ENCODE results near the gene U2AF1L4.

DNA sequence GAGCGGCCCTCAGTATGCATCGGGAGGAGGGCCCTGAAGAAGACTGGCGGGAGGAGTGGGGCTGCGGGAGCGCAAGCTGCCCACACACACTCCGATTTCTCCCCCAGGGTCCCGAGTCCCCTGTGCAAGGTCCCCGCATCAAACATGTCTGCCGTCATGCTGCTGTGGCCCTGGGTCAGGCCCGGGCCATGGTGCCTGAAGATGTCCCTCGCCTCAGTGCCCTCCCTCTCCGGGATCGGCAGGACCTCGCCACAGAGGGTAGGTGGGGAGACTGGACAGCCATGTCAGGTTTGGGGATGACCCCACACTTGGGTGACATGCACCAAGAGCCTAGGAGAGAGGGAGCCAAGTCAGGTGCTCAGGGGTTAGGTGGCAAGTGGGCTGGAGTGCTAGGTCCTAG is 22.8 kb downstream of the U2AF1L4 start:
- TF ChIP-seq, protein P1, sequence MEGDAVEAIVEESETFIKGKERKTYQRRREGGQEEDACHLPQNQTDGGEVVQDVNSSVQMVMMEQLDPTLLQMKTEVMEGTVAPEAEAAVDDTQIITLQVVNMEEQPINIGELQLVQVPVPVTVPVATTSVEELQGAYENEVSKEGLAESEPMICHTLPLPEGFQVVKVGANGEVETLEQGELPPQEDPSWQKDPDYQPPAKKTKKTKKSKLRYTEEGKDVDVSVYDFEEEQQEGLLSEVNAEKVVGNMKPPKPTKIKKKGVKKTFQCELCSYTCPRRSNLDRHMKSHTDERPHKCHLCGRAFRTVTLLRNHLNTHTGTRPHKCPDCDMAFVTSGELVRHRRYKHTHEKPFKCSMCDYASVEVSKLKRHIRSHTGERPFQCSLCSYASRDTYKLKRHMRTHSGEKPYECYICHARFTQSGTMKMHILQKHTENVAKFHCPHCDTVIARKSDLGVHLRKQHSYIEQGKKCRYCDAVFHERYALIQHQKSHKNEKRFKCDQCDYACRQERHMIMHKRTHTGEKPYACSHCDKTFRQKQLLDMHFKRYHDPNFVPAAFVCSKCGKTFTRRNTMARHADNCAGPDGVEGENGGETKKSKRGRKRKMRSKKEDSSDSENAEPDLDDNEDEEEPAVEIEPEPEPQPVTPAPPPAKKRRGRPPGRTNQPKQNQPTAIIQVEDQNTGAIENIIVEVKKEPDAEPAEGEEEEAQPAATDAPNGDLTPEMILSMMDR (conservative IDR thresholded peaks at IDR 0.05; ENCODE audit: low read length) = no peak
- no peak for TF ChIP-seq EZH2phosphoT487 (IDR thresholded peaks at IDR 0.05; ENCODE audit: borderline replicate concordance)

Measured in Loucy (cell line).